ENCODE data around the gene ATG7. TPM values are rescaled to one million over a fixed set of nuclear protein-coding genes. Genes with fewer than 3 reads are reported as not detected.

ATG7 gene
- polyA plus RNA-seq, 2 of the 4 experiments (the other 2 are of a cell fraction) = 27.2 to 41.2 TPM

DNA sequence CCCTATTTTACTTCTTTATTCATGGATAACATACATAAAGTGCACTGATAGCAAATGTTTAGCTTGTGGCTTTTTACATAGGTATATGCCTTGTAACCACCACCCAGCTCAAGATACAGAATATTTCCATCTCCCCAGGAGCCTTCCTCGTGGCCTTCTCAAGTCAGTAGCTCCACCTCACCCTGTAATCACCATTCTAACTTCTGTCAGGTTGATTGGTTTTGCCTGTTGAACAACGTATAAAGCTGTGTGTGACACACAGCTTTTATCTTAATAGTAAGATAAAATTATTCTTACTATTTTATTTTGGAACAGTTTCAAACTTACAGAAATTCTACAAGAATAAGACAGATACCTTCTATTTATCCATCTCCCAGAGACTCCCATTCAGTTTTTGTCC is 13.3 kb downstream of the ATG7 start:
- Histone ChIP-seq H3K4me3 (no peak overlapping the region), H3K4me1 (peaks cover 36% of the 10 kb centered on the region), H3K4me2 (no peak overlapping the region), H3K9me3 (no peaks in the 10 kb centered on the region), H3K27ac (no peak overlapping the region)
- ChIA-PET POLR2A (no interaction called here), CTCF (interaction anchor here (0.7 to 0.9 kb wide), 3 partner anchors 10 to 49 kb away, joined by 3 to 4 read pairs (median 3); no protein-coding TSS in a partner anchor)
- TF ChIP-seq FOXS1 (CRISPR knock-in tag; IDR thresholded peaks at IDR 0.05) (no peak), BHLHE40 (IDR thresholded peaks at IDR 0.05; ENCODE audit: low read depth, low read length) (no peak), HOXB13 (CRISPR knock-in tag; IDR thresholded peaks at IDR 0.05; ENCODE audit: low read depth) (no peak)
- DNase-seq (ENCODE audit: low read depth in 1 of 2, low spot score in 1 of 2) (no peak), FAIRE-seq (no peak), ATAC-seq (no peak)
- 92% methylated on average over 2 of the region's 2 CpGs for WGBS (ENCODE audit: missing lambda C conversion rate)

DNA sequence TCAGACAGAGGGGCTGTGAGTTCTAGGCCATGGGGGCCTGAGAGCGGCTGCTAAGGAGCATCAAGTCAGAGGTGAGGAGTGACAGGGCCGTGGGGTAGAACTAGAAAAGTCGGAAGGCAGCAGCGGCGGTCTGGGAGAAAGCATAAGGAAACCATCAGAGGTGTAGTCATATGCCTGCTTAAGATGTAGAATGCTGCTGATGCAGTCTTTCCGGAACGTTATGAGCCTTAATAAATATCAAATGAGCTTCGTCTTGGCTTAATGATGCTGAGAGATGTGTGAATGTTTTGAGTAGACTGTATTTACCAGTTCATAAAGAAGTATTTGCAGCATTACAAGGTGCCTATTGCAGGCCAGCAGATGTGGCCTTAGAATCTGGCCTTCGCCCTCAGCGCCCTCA is 15.2 kb downstream of the ATG7 start:
- 90% methylated on average over 10 of the region's 10 CpGs for whole genome bisulfite sequencing (ENCODE audit: missing lambda C conversion rate)
- no peak for FAIRE-seq

DNA sequence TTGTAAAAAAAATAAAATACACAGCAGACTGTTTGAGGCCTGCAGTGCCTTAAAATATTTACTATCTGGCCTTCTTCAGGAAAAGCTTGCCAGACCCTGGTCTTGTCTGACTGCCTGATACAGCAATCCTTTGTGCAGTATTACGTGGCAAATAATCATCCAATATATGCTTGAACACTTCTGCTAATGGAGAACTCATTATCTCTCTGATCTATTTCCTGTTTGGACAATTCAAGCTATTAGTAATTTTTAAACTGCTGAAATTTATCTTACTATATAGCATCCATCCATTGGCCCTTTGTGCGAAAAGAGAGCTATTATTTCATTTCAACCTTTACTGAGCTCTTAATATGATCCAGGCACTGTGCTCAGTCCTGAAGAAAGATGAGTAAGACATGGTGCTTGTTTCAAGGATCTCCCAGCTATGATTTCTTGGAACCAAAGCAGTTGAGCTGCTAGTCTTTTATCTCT is 15.9 kb downstream of the ATG7 start:
- peak overlapping the region; percentile 79 for H3K4me2 ChIP-seq
- FAIRE-seq = no peak
- DNase-seq (ENCODE audit: low read depth in 1 of 2, low spot score in 1 of 2) = no peak
- H3K4me1 ChIP-seq = peaks cover 46% of the 10 kb centered on the region
- POLR2A ChIA-PET = interaction anchor here (0.7 to 2.7 kb wide), 3 partner anchors 11 to 192 kb away, joined by 3 to 29 read pairs (median 3); partner anchors contain the start of gene ATG7
- H3K27ac ChIP-seq = peak overlapping the region; percentile 73 to 85
- peak in 1 of 2 experiments; percentile 13; a peak in 2 of 6 replicates for ATAC-seq
- 93% methylated on average over 2 of the region's 2 CpGs for WGBS (ENCODE audit: missing lambda C conversion rate)
- no peak overlapping the region for H3K4me3 ChIP-seq
- TF ChIP-seq POLR2A (IDR thresholded peaks at IDR 0.05; ENCODE audit: low read length) = no peak
- TF ChIP-seq, protein P1, sequence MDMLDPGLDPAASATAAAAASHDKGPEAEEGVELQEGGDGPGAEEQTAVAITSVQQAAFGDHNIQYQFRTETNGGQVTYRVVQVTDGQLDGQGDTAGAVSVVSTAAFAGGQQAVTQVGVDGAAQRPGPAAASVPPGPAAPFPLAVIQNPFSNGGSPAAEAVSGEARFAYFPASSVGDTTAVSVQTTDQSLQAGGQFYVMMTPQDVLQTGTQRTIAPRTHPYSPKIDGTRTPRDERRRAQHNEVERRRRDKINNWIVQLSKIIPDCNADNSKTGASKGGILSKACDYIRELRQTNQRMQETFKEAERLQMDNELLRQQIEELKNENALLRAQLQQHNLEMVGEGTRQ (IDR thresholded peaks at IDR 0.05) = no peak
- no peaks in the 10 kb centered on the region for H3K9me3 ChIP-seq
- CTCF ChIA-PET = interaction anchor here (0.7 to 1.4 kb wide), 8 partner anchors 9 to 133 kb away, joined by 3 to 6 read pairs (median 5); no protein-coding TSS in a partner anchor

More for the DNA sequence above, 15.2 kb downstream of the ATG7 start:
- TF ChIP-seq NFE2L2 (conservative IDR thresholded peaks at IDR 0.05; ENCODE audit: low read length) = no peak
- TF ChIP-seq, protein P2, sequence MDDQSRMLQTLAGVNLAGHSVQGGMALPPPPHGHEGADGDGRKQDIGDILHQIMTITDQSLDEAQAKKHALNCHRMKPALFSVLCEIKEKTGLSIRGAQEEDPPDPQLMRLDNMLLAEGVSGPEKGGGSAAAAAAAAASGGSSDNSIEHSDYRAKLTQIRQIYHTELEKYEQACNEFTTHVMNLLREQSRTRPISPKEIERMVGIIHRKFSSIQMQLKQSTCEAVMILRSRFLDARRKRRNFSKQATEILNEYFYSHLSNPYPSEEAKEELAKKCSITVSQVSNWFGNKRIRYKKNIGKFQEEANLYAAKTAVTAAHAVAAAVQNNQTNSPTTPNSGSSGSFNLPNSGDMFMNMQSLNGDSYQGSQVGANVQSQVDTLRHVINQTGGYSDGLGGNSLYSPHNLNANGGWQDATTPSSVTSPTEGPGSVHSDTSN (IDR thresholded peaks at IDR 0.05) = no peak
- ATAC-seq (no peak), DNase-seq (ENCODE audit: low read depth in 1 of 2, low spot score in 1 of 2) (no peak)
- peaks cover 46% of the 10 kb centered on the region for H3K4me1 ChIP-seq
- H3K27ac ChIP-seq = peak overlapping the region; percentile 73 to 85; a peak in 5 of 6 replicates
- CTCF ChIA-PET = interaction anchor here (0.7 to 1.4 kb wide), 4 partner anchors 8 to 132 kb away, joined by 3 to 5 read pairs (median 5); no protein-coding TSS in a partner anchor
- POLR2A ChIA-PET = interaction anchor here (1.2 to 2.7 kb wide), 3 partner anchors 15 to 191 kb away, joined by 3 to 29 read pairs (median 3); partner anchors contain the start of gene ATG7
- no peaks in the 10 kb centered on the region for H3K9me3 ChIP-seq
- H3K4me3 ChIP-seq = no peak overlapping the region
- H3K4me2 ChIP-seq = peak overlapping the region; percentile 79

DNA sequence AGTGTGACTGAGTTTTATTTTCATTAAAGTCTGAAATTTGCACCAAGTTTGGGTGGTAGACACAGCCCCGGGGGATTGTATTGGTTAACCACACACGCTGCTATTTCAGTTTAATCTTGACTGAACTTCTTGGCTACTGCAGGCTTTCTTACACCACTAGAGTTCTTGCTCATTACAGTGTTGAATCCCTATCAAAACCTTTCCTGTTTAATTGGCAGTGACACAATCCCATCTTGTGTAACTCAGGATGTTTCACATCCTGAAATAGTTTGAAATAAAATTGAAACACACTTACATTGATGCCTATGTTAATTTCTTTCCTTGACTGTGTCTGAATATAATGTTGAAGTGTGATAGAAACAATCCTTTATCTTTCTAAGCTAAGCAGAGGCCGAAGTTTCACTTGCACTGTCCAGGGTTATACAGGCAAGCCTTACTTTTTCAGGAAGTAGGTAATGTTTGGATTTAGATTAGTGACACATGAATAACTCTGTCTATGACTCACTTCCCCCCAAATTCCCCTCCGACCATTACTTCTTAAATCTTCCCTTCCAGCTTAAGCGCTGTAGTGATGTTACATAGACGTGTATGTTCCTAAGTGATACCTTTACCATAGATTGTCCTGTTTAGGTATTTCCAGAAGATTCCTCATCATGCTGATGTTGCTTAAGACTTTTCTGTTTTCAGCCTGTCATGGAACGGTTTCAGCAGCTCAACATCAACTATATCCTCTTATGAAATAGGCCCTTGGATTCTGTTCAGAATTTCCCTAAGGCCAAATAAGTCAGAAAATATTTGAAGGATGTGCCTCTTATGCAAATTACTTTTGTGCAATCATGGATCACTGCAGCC is 16.8 kb downstream of the ATG7 start:
- CTCF ChIA-PET = interaction anchor here (0.6 to 2.3 kb wide), 9 partner anchors 12 to 134 kb away, joined by 3 to 12 read pairs (median 5); no protein-coding TSS in a partner anchor
- no peak for FAIRE-seq
- POLR2A ChIA-PET = interaction anchor here (0.7 to 2.7 kb wide), 5 partner anchors 12 to 46 kb away, joined by 3 to 29 read pairs (median 4); partner anchors contain the start of gene ATG7
- TF ChIP-seq TFCP2L1 (CRISPR knock-in tag; IDR thresholded peaks at IDR 0.05) (no peak), TP53 (CRISPR knock-in tag; IDR thresholded peaks at IDR 0.05) (no peak), SMC3 (IDR thresholded peaks at IDR 0.05) (no peak), ESRRA (IDR thresholded peaks at IDR 0.05; ENCODE audit: borderline replicate concordance, low read length) (no peak), KDM5A (IDR thresholded peaks at IDR 0.05) (no peak), CHD2 (IDR thresholded peaks at IDR 0.05; ENCODE audit: low read length, partially characterized antibody) (no peak), POLR2AphosphoS2 (conservative IDR thresholded peaks at IDR 0.05; ENCODE audit: low read length) (no peak), RFX5 (IDR thresholded peaks at IDR 0.05) (no peak), FOXS1 (CRISPR knock-in tag; IDR thresholded peaks at IDR 0.05) (no peak), EHMT2 (IDR thresholded peaks at IDR 0.05; ENCODE audit: low read depth) (no peak), ZNF302 (CRISPR knock-in tag; IDR thresholded peaks at IDR 0.05) (no peak)
- TF ChIP-seq, protein P3, sequence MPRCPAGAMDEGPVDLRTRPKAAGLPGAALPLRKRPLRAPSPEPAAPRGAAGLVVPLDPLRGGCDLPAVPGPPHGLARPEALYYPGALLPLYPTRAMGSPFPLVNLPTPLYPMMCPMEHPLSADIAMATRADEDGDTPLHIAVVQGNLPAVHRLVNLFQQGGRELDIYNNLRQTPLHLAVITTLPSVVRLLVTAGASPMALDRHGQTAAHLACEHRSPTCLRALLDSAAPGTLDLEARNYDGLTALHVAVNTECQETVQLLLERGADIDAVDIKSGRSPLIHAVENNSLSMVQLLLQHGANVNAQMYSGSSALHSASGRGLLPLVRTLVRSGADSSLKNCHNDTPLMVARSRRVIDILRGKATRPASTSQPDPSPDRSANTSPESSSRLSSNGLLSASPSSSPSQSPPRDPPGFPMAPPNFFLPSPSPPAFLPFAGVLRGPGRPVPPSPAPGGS (IDR thresholded peaks at IDR 0.05) = 0 out of 3 replicates have a peak, but pooled peaks have one; percentile 18
- TF ChIP-seq, protein P2 (IDR thresholded peaks at IDR 0.05) = no peak
- TF ChIP-seq, protein P4, sequence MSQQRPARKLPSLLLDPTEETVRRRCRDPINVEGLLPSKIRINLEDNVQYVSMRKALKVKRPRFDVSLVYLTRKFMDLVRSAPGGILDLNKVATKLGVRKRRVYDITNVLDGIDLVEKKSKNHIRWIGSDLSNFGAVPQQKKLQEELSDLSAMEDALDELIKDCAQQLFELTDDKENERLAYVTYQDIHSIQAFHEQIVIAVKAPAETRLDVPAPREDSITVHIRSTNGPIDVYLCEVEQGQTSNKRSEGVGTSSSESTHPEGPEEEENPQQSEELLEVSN (IDR thresholded peaks at IDR 0.05; ENCODE audit: borderline replicate concordance, low read depth) = no peak
- TF ChIP-seq, protein P5, sequence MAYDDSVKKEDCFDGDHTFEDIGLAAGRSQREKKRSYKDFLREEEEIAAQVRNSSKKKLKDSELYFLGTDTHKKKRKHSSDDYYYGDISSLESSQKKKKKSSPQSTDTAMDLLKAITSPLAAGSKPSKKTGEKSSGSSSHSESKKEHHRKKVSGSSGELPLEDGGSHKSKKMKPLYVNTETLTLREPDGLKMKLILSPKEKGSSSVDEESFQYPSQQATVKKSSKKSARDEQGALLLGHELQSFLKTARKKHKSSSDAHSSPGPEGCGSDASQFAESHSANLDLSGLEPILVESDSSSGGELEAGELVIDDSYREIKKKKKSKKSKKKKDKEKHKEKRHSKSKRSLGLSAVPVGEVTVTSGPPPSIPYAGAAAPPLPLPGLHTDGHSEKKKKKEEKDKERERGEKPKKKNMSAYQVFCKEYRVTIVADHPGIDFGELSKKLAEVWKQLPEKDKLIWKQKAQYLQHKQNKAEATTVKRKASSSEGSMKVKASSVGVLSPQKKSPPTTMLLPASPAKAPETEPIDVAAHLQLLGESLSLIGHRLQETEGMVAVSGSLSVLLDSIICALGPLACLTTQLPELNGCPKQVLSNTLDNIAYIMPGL (CRISPR knock-in tag; IDR thresholded peaks at IDR 0.05; ENCODE audit: borderline replicate concordance) = no peak

More for the DNA sequence above, 16.8 kb downstream of the ATG7 start:
- Histone ChIP-seq H3K4me1 (peaks cover 46% of the 10 kb centered on the region), H3K9me3 (no peaks in the 10 kb centered on the region), H3K4me3 (peak overlapping the region; percentile 6; the same call in 1 of the 3 replicates), H3K4me2 (peak overlapping the region; percentile 79), H3K27ac (peak overlapping the region; percentile 73 to 85)
- WGBS (ENCODE audit: missing lambda C conversion rate) = 7% methylated on average over 7 of the region's 7 CpGs
- DNase-seq (ENCODE audit: low read depth in 1 of 2, low spot score in 1 of 2) = peak; percentile 64 to 79
- ATAC-seq = peak; percentile 91 to 94

All from A549 (cell line).